Measurements from ENCODE around the gene MYLK4.

Gene MYLK4

GRCh38 chr6:2666906-2667575 lies 83.7 kb downstream of the MYLK4 start:
- Histone ChIP-seq H3K23ac (ENCODE audit: low read length in 2 of 2) (no peak overlapping the region), H3K18ac (ENCODE audit: low read depth in 1 of 2, low read length in 2 of 2) (no peak overlapping the region), H2BK12ac (ENCODE audit: low read length in 2 of 2) (no peak overlapping the region), H3K4me2 (ENCODE audit: low read length, poor library complexity, severe bottlenecking) (no peak overlapping the region), H2BK15ac (ENCODE audit: low read depth, poor library complexity, severe bottlenecking) (no peak overlapping the region), H3K36me3 (ENCODE audit: control insufficient read depth in 1 of 2, insufficient read depth in 2 of 2, low read depth in 1 of 2, low read length in 2 of 2) (no peaks in the 10 kb centered on the region), H3K4me3 (ENCODE audit: insufficient read depth in 1 of 2, low read depth in 1 of 2, low read length in 2 of 2) (no peak overlapping the region), H3K14ac (ENCODE audit: low read length in 2 of 2) (no peak overlapping the region), H3K4me1 (ENCODE audit: control insufficient read depth, insufficient read depth, low read depth, low read length) (no peaks in the 10 kb centered on the region), H3K27me3 (ENCODE audit: control insufficient read depth in 1 of 2, insufficient read depth in 1 of 2, low read length in 2 of 2) (no peaks in the 10 kb centered on the region), H3K9me3 (ENCODE audit: control insufficient read depth, low read length) (peaks cover 4% of the 10 kb centered on the region), H2BK120ac (ENCODE audit: low read depth, low read length) (no peak overlapping the region), H4K8ac (ENCODE audit: low read length) (no peak overlapping the region), H3K9ac (ENCODE audit: low read length) (no peak overlapping the region), H2AK5ac (ENCODE audit: low read length, severe bottlenecking) (no peak overlapping the region), H2AFZ (ENCODE audit: low read depth, low read length) (no peak overlapping the region), H4K91ac (ENCODE audit: low read length) (no peak overlapping the region), H3K4ac (ENCODE audit: low read depth in 1 of 2, low read length in 2 of 2) (no peak overlapping the region), H2BK5ac (ENCODE audit: low read depth, low read length, poor library complexity, severe bottlenecking) (no peak overlapping the region), H3K79me1 (replicated peaks; ENCODE audit: low read length, poor library complexity, severe bottlenecking) (no peaks in the 10 kb centered on the region), H3K27ac (ENCODE audit: low read length, poor library complexity, severe bottlenecking) (no peak overlapping the region)
- WGBS: 57% methylated on average over 6 of the region's 6 CpGs
- DNase-seq: no peak

DNA sequence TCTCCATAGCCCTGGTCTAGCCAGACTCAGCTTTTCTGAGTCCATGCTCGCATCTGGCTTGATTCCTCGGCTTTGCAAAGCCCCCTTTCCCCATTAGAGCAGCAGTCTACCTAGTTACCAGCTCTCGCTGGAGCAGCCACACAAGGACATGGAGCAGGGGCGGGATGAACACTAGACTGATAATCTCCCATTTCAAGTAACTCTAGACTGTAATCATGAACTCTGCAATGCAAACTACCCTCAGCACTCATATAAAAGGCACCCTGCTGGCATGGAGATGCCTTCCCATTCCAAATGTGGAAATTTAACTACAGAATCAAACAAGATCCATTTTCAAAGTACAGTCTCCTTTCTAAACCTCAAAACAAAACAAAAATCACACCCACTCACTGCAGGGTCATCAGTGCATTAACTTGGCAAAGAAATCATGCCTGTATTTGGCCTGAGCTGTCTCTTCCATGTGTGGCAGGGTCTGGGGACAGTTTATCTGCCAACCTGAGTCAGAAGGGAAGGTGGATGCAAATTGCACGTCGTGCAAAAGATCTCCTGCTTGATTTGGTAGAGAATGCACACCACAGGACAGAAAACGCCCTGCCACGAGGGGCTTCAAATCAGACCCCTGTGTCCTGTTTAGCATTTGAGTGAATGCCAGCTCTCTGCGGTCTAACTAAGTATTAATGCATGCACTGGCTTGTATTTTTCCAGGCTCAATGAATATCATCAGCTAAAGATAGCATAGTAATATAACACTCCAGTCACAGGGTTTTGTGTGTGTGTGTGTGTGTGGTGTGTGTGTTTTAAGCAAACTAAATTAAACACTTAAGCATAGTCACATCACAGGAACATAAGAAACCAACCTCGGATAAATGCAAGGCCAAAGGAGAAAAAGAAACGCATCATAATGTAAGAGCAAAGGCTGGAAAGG lies 85.3 kb downstream of the MYLK4 start:
- Histone ChIP-seq H3K9me3 (ENCODE audit: control insufficient read depth, low read length) (peaks cover 4% of the 10 kb centered on the region), H3K79me1 (replicated peaks; ENCODE audit: low read length, poor library complexity, severe bottlenecking) (no peaks in the 10 kb centered on the region), H4K91ac (ENCODE audit: low read length) (no peak overlapping the region), H2BK12ac (ENCODE audit: low read length in 2 of 2) (no peak overlapping the region), H3K4me1 (ENCODE audit: control insufficient read depth, insufficient read depth, low read depth, low read length) (no peaks in the 10 kb centered on the region), H3K14ac (ENCODE audit: low read length in 2 of 2) (no peak overlapping the region), H3K4me2 (ENCODE audit: low read length, poor library complexity, severe bottlenecking) (no peak overlapping the region), H3K18ac (ENCODE audit: low read depth in 1 of 2, low read length in 2 of 2) (no peak overlapping the region), H3K4me3 (ENCODE audit: insufficient read depth in 1 of 2, low read depth in 1 of 2, low read length in 2 of 2) (no peak overlapping the region), H3K23ac (ENCODE audit: low read length in 2 of 2) (no peak overlapping the region), H3K27ac (ENCODE audit: low read length, poor library complexity, severe bottlenecking) (no peak overlapping the region), H2AFZ (ENCODE audit: low read depth, low read length) (no peak overlapping the region), H2BK120ac (ENCODE audit: low read depth, low read length) (no peak overlapping the region), H2AK5ac (ENCODE audit: low read length, severe bottlenecking) (no peak overlapping the region), H2BK15ac (ENCODE audit: low read depth, poor library complexity, severe bottlenecking) (no peak overlapping the region), H3K36me3 (ENCODE audit: control insufficient read depth in 1 of 2, insufficient read depth in 2 of 2, low read depth in 1 of 2, low read length in 2 of 2) (no peaks in the 10 kb centered on the region), H3K9ac (ENCODE audit: low read length) (no peak overlapping the region), H3K27me3 (ENCODE audit: control insufficient read depth in 1 of 2, insufficient read depth in 1 of 2, low read length in 2 of 2) (no peaks in the 10 kb centered on the region), H4K8ac (ENCODE audit: low read length) (no peak overlapping the region), H3K4ac (ENCODE audit: low read depth in 1 of 2, low read length in 2 of 2) (no peak overlapping the region), H2BK5ac (ENCODE audit: low read depth, low read length, poor library complexity, severe bottlenecking) (no peak overlapping the region)
- 60% methylated on average over 10 of the region's 11 CpGs for WGBS
- no peak for DNase-seq

- no peak overlapping the region for H2BK120ac ChIP-seq (ENCODE audit: low read depth, low read length)
- H3K27me3 ChIP-seq (ENCODE audit: control insufficient read depth in 1 of 2, insufficient read depth in 1 of 2, low read length in 2 of 2): no peaks in the 10 kb centered on the region
- no peak overlapping the region for H3K27ac ChIP-seq (ENCODE audit: low read length, poor library complexity, severe bottlenecking)
- WGBS: 72% methylated on average over 4 of the region's 4 CpGs
- H4K91ac ChIP-seq (ENCODE audit: low read length): no peak overlapping the region
- no peak overlapping the region for H3K18ac ChIP-seq (ENCODE audit: low read depth in 1 of 2, low read length in 2 of 2)
- no peak overlapping the region for H3K9ac ChIP-seq (ENCODE audit: low read length)
- H2BK5ac ChIP-seq (ENCODE audit: low read depth, low read length, poor library complexity, severe bottlenecking): no peak overlapping the region
- H3K4me3 ChIP-seq (ENCODE audit: insufficient read depth in 1 of 2, low read depth in 1 of 2, low read length in 2 of 2): no peak overlapping the region
- H2AFZ ChIP-seq (ENCODE audit: low read depth, low read length): no peak overlapping the region
- H2AK5ac ChIP-seq (ENCODE audit: low read length, severe bottlenecking): no peak overlapping the region
- no peak overlapping the region for H4K8ac ChIP-seq (ENCODE audit: low read length)
- no peak overlapping the region for H2BK12ac ChIP-seq (ENCODE audit: low read length in 2 of 2)
- H3K4me2 ChIP-seq (ENCODE audit: low read length, poor library complexity, severe bottlenecking): no peak overlapping the region
- H2BK15ac ChIP-seq (ENCODE audit: low read depth, poor library complexity, severe bottlenecking): no peak overlapping the region
- no peaks in the 10 kb centered on the region for H3K36me3 ChIP-seq (ENCODE audit: control insufficient read depth in 1 of 2, insufficient read depth in 2 of 2, low read depth in 1 of 2, low read length in 2 of 2)
- H3K14ac ChIP-seq (ENCODE audit: low read length in 2 of 2): no peak overlapping the region
- no peak for DNase-seq
- H3K23ac ChIP-seq (ENCODE audit: low read length in 2 of 2): no peak overlapping the region
- peaks cover 3% of the 10 kb centered on the region for H3K4me1 ChIP-seq (ENCODE audit: control insufficient read depth, insufficient read depth, low read depth, low read length)
- no peak overlapping the region for H3K4ac ChIP-seq (ENCODE audit: low read depth in 1 of 2, low read length in 2 of 2)
- H3K9me3 ChIP-seq (ENCODE audit: control insufficient read depth, low read length): peaks cover 4% of the 10 kb centered on the region
- no peaks in the 10 kb centered on the region for H3K79me1 ChIP-seq (replicated peaks; ENCODE audit: low read length, poor library complexity, severe bottlenecking)
Observed at GRCh38 chr6:2663123-2663522, 87.6 kb downstream of the MYLK4 start.

- no peak overlapping the region for H3K4ac ChIP-seq (ENCODE audit: low read depth in 1 of 2, low read length in 2 of 2)
- DNase-seq: no peak
- WGBS: 82% methylated on average over 3 of the region's 3 CpGs
- H2BK12ac ChIP-seq (ENCODE audit: low read length in 2 of 2): no peak overlapping the region
- no peaks in the 10 kb centered on the region for H3K27me3 ChIP-seq (ENCODE audit: control insufficient read depth in 1 of 2, insufficient read depth in 1 of 2, low read length in 2 of 2)
- H2AK5ac ChIP-seq (ENCODE audit: low read length, severe bottlenecking): no peak overlapping the region
- no peak overlapping the region for H3K4me2 ChIP-seq (ENCODE audit: low read length, poor library complexity, severe bottlenecking)
- no peaks in the 10 kb centered on the region for H3K79me1 ChIP-seq (replicated peaks; ENCODE audit: low read length, poor library complexity, severe bottlenecking)
- H3K36me3 ChIP-seq (ENCODE audit: control insufficient read depth in 1 of 2, insufficient read depth in 2 of 2, low read depth in 1 of 2, low read length in 2 of 2): no peaks in the 10 kb centered on the region
- H2BK5ac ChIP-seq (ENCODE audit: low read depth, low read length, poor library complexity, severe bottlenecking): no peak overlapping the region
- no peak overlapping the region for H2AFZ ChIP-seq (ENCODE audit: low read depth, low read length)
- no peak overlapping the region for H4K91ac ChIP-seq (ENCODE audit: low read length)
- no peak overlapping the region for H3K23ac ChIP-seq (ENCODE audit: low read length in 2 of 2)
- H3K18ac ChIP-seq (ENCODE audit: low read depth in 1 of 2, low read length in 2 of 2): no peak overlapping the region
- no peak overlapping the region for H3K14ac ChIP-seq (ENCODE audit: low read length in 2 of 2)
- no peak overlapping the region for H3K9ac ChIP-seq (ENCODE audit: low read length)
- no peak overlapping the region for H4K8ac ChIP-seq (ENCODE audit: low read length)
- no peak overlapping the region for H3K27ac ChIP-seq (ENCODE audit: low read length, poor library complexity, severe bottlenecking)
- H3K4me3 ChIP-seq (ENCODE audit: insufficient read depth in 1 of 2, low read depth in 1 of 2, low read length in 2 of 2): no peak overlapping the region
- no peak overlapping the region for H2BK15ac ChIP-seq (ENCODE audit: low read depth, poor library complexity, severe bottlenecking)
- no peak overlapping the region for H2BK120ac ChIP-seq (ENCODE audit: low read depth, low read length)
- H3K9me3 ChIP-seq (ENCODE audit: control insufficient read depth, low read length): peaks cover 4% of the 10 kb centered on the region
- peaks cover 3% of the 10 kb centered on the region for H3K4me1 ChIP-seq (ENCODE audit: control insufficient read depth, insufficient read depth, low read depth, low read length)
Observed at GRCh38 chr6:2661651-2662050, 89.1 kb downstream of the MYLK4 start.
